HG02840 (cell line): ENCODE data around the gene ASTL.

ENCODE experiments used
- ATAC-seq: cut with Tn5 transposase; IDR thresholded peaks from one replicate; pipeline ENCODE4 v1.9.1; 2021; ENCODE audit warnings: mild to moderate bottlenecking, moderate library complexity, moderate number of reproducible peaks; ENCODE audit not compliant: unreplicated experiment, low FRiP score

Gene ASTL

GRCh38 chr2:96131813-96132745 is 6.2 kb downstream of the ASTL start:
- no peak for ATAC-seq

GRCh38 chr2:96131152-96131812 is 7.0 kb downstream of the ASTL start:
- ATAC-seq, result no peak

- ATAC-seq, result no peak
Measured at GRCh38 chr2:96130483-96130882, 7.8 kb downstream of the ASTL start.

DNA sequence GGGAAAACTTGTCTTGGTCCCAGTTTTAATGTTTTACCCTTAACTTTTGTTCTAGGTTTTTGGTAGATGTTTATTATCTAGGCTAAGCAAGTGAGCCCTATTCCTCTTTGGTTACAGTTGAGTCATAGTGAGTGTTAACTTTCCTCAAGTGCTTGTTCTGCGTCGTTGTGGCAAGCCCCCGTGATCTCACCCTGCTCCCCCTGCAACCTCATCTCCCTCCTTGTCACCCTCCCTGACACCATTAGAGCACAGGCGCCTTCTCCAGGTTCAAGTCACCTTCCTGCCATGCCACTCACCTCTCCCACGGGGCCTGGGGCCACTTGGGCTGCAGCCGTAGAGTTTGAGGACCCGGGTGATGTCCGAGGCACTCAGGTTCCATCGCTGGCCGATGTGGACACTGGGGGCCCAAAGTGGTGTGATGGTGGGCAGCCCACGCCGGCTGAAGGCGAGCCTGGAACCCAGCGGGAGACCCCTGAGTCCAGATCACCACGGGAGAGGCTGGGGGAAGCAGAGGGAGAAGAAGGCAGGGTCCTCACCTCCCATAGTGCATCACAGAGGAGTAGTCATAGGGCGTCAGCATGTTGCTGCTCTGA is 8.7 kb downstream of the ASTL start:
- no peak for ATAC-seq

DNA sequence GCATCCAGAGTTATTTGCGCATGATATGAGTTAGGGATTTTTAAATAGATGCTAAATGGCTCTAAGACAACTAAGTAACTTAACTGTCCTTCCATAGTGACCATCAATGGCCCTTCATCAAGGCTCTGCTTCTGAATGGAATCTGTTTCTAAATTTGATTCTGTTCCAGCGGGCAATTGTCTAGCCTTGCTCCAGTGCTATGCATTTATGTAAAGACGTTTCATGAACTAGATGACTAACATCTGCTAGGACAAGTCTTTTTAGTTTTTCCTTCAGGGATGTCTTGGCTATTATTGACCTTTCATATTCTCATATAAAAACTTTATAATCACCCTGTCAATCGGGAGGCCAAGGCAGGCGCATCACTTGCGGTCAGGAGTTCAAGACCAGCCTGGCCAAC is 9.8 kb downstream of the ASTL start:
- no peak for ATAC-seq

- ATAC-seq, result no peak
Measured at GRCh38 chr2:96124406-96125265, 13.7 kb downstream of the ASTL start.

GRCh38 chr2:96123936-96124335 is 14.4 kb downstream of the ASTL start:
- no peak for ATAC-seq

GRCh38 chr2:96123290-96123689 is 15.0 kb downstream of the ASTL start:
- ATAC-seq, result no peak

DNA sequence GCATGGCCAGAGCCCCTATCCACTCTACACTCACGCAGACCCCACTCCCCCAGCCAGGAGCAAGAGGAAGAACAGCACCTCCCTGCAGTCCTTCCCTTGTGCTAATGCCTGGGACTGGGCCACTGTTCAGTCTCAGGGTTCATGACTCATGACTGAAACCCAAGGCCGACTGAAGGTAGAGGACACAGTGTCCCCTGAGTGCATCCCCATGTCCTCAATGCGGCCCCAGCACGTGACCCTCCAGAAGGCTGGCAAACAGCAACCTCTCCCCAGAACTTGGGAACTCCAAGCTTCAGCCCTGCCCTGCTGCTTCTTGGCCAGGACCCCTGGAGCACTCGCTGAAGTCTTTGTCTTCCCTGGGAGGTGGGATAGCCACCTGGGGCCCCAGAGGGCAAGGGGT is 15.9 kb downstream of the ASTL start:
- no peak for ATAC-seq

DNA sequence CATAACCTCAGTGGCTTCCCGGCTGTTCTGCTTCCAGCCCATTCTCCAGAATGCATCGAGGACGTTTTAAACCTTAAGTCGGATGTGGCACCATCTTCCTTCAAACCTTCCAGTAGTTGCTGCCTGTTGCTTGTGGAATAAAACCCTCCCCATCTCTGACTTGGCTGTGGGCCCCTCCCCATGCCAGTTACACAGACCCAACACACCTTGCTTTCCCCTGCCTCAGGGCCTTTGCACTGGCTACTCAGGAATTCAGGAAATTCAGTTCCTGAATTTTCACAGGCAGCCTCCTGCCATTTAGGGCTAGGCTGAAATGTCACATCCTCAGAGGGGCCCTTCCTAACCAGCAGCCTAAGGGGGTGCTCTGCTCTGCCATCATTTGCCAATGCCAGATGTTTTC is 16.9 kb downstream of the ASTL start:
- ATAC-seq, result no peak

DNA sequence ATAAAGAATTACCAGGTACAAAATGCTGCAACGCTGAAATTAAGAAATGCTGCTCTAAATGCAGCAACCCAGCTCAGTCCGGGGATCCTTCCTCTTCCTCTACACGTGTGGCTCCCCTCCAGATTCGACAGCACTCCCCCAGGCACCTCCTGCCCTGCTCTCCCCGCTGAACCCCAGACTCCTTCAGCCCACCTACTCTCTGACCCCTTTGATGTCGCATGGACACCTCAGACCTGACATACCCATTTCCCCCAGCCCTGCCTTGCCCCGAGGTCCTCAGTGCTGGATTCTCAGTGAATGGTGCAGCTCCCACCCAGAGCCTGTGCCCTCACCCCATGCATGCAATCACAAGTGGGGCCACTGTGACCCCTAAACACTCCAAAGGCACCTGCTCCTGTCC is 17.3 kb downstream of the ASTL start:
- ATAC-seq, result no peak

- ATAC-seq, result no peak
Measured at GRCh38 chr2:96120091-96120720, 18.1 kb downstream of the ASTL start.

- no peak for ATAC-seq
Measured at GRCh38 chr2:96119389-96119751, 18.9 kb downstream of the ASTL start.

- no peak for ATAC-seq
Measured at GRCh38 chr2:96118698-96119388, 19.5 kb downstream of the ASTL start.

- ATAC-seq, result no peak
Measured at GRCh38 chr2:96117701-96118588, 20.4 kb downstream of the ASTL start.

DNA sequence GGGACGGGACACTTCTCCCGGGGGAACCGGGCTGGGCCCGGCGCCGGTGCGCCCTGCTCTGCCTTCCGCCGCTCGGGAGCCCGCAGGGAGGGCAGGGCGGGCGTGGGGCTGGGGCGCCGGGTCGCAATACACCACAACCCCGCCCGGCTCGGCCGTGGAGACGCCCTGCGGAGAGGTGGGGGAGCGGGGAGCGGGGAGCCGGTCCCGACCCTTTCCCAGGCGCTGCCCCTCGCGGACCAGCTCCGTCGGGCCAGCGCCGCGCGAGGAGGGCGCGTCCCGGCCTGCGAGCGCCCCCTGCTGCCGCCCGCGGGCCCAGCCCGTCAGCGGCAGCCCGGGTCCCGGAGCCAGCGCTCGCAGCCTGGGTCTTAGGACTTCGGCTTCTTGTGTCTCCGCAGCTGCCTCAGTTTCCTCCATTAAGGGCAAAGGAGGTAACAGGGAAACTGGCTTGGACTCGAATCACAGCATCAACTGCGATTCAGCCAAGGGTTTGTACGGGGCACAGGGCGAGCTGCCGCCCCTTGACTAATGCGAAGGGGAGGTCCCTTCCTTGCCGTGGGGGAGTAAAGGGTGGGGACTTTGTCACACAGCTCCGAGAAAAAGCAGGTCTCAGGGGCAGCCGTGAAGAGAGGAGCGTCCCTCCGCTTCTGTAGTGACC is 21.3 kb downstream of the ASTL start:
- peak; percentile 64 for ATAC-seq

DNA sequence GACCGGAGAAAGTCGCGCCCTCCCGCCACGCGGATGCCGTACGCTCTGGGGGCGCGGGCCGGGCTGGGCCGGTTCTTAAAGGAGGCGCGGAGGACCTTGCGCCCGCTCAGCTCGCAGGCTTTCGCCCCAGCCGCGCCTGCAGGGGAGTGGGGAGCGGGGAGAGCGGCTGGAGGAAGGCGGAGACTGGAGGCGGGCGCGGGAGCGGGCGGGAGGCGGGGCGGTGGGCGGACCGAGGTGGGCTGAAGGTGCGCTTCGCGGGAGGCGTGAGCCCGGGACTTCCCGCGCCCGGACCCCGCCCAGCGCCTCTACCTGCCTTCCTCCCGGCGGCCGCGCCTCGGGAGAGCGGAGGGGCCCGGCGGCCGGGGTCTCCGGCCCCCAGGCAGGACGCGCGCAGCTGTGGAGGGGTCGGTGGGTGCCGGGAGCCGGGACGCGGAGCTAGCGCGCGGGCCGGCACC is 21.9 kb downstream of the ASTL start, which contains the start of gene ADRA2B:
Gene ADRA2B, minus strand, starts transcription at position 148 of the 455 bp plus-strand sequence. CDS start 422 bp downstream, outside the sequence.
- peak; percentile 49 for ATAC-seq
